GM12878 (cell line): ENCODE results near the gene HCAR3. TPM values are rescaled to one million over a fixed set of nuclear protein-coding genes. Genes with fewer than 3 reads are reported as not detected.

ENCODE experiments used
- ATAC-seq: fragments of 200-7000 bp; cut with Tn5 transposase; 3 replicates; pipeline ENCODE4 v1.9.1; 2020; ENCODE audit warnings: mild to moderate bottlenecking, moderate library complexity
- BruUV-seq: library from RNA; stranded (reverse); fragments of 400-500 nt; replicated peaks from 2 replicates; lab custom pipeline; 2021; lab: Mats Ljungman, UMichigan
- CTCF ChIA-PET: fragments of 300-600 bp; sonication (Branson Sonifier 250); formaldehyde crosslinking; extraction: SDS; loops from one replicate; lab custom pipeline; 2021; ENCODE audit warnings: inconsistent platforms; lab: Yijun Ruan, JAX
- POLR2A ChIA-PET: fragments of 350-600 bp; formaldehyde crosslinking; extraction: SDS; loops from one replicate; lab custom pipeline; 2021; ENCODE audit warnings: inconsistent platforms; lab: Charles Lee
- RAD21 ChIA-PET: fragments of 300-600 bp; sonication (Branson Sonifier 250); formaldehyde crosslinking; loops from one replicate; lab custom pipeline; 2023; ENCODE audit warnings: antibody characterized with exemption; ENCODE audit not compliant: unreplicated experiment; lab: Charles Lee
- SMC1A ChIA-PET: fragments of 300-600 bp; sonication (Branson Sonifier 250); formaldehyde crosslinking; loops from one replicate; lab custom pipeline; 2023; ENCODE audit not compliant: unreplicated experiment, uncharacterized antibody; lab: Charles Lee
- DNase-seq: peaks from one replicate; pipeline ENCODE4 v3.0.0-alpha.2; 2011; ENCODE audit warnings: low read depth, low spot score
- FAIRE-seq: peaks from 3 replicates; lab custom pipeline; 2011; peaks lifted over from hg19 to GRCh38; lab: Jason Lieb, UNC
- H2AFZ ChIP-seq: 2 replicates; pipeline ENCODE4 v1.6.0; 2011; ENCODE audit warnings: low read depth, low read length, control low read depth; ENCODE audit not compliant: control insufficient read depth
- H3K27ac ChIP-seq: 2 replicates; pipeline ENCODE4 v1.5.1; 2011; ENCODE audit warnings: control low read depth; ENCODE audit not compliant: control insufficient read depth, insufficient read depth
- H3K27me3 ChIP-seq, 2 experiments: replicated peaks in 1 of 2; 2 replicates each; pipeline versions ENCODE4 v1.6.0 to v1.6.1; 2011; ENCODE audit warnings: low read length in 1 of 2; ENCODE audit not compliant: control insufficient read depth in 2 of 2, insufficient read depth in 2 of 2
- H3K36me3 ChIP-seq, 2 experiments: 2 replicates each; pipeline ENCODE4 v1.5.1; 2011; ENCODE audit warnings: low read length in 1 of 2; ENCODE audit not compliant: control insufficient read depth in 2 of 2, insufficient read depth in 2 of 2
- H3K4me1 ChIP-seq: 2 replicates; pipeline ENCODE4 v1.6.1; 2011; ENCODE audit warnings: mild to moderate bottlenecking, low read length, moderate library complexity, mixed read lengths; ENCODE audit not compliant: control insufficient read depth, insufficient read depth
- H3K4me2 ChIP-seq: 2 replicates; pipeline ENCODE4 v1.6.0; 2011; ENCODE audit warnings: control low read depth; ENCODE audit not compliant: control insufficient read depth, insufficient read depth
- H3K4me3 ChIP-seq: fragments of 200-600 bp; sonication (generic); 2 replicates; pipeline ENCODE4 v1.5.1; 2016
- H3K79me2 ChIP-seq: 2 replicates; pipeline ENCODE4 v1.6.0; 2011; ENCODE audit warnings: low read length; ENCODE audit not compliant: control insufficient read depth, insufficient read depth
- H3K9ac ChIP-seq: 2 replicates; pipeline ENCODE4 v1.8.0; 2011; ENCODE audit warnings: low read length, control low read depth, mixed read lengths; ENCODE audit not compliant: control insufficient read depth, insufficient read depth
- H3K9me3 ChIP-seq: replicated peaks from 3 replicates; pipeline ENCODE4 v1.5.1; 2011; ENCODE audit warnings: mild to moderate bottlenecking, low read length; ENCODE audit not compliant: control insufficient read depth, insufficient read depth
- H4K20me1 ChIP-seq: 2 replicates; pipeline ENCODE4 v1.6.0; 2011; ENCODE audit not compliant: control insufficient read depth, insufficient read depth
- ESRRA ChIP-seq: IDR thresholded peaks from 2 replicates; pipeline ENCODE4 v1.6.1; 2012; ENCODE audit warnings: mild to moderate bottlenecking, low read length, improper control_type of control experiment
- MTA3 ChIP-seq: IDR thresholded peaks from 2 replicates; pipeline ENCODE4 v1.6.1; 2012; ENCODE audit warnings: low read length, inconsistent platforms, borderline replicate concordance
- SMC3 ChIP-seq: IDR thresholded peaks from 2 replicates; pipeline ENCODE4 v1.6.1; 2011; ENCODE audit warnings: low read length, improper control_type of control experiment, borderline replicate concordance
- WGBS: methylation state at CpG from one replicate; pipeline ENCODE4 v1.1.6; 2016; ENCODE audit warnings: low lambda C conversion rate; ENCODE audit not compliant: insufficient replicate concordance, insufficient coverage; ENCODE audit errors: missing lambda C conversion rate; 5-methylcytosine and 5-hydroxymethylcytosine counted together
- in situ Hi-C: fragments of 300-500 bp; cut with MboI; formaldehyde crosslinking; loops from 9 replicates; pipeline ENCODE4 v1.14.3; 2018; ENCODE audit warnings: mixed read lengths
- intact Hi-C: fragments of 100-400 bp; cut with micrococcal nuclease; formaldehyde crosslinking; loops from one replicate; pipeline ENCODE4 v1.14.2; 2022; ENCODE audit not compliant: unreplicated experiment
- polyA plus RNA-seq, 11 experiments: library from polyadenylated mRNA; depleted of rRNA in 4 of 11; unstranded in 6 of 11; stranded (reverse) in 5 of 11; fragments of >200 nt; fragmentation: Nextera tagmentation in 4 of 11; fragmentation: Illumina TruSeq in 1 of 11; extraction: Ambion mirVana in 4 of 11; extraction: Trizol in 1 of 11; gene quantifications; 1 replicate in 1 of 11; 2 replicates in 10 of 11; pipeline versions ENCODE4 v1.2.1 to v1.2.3, GENCODE V29; 2011 to 2016; ENCODE audit warnings: inconsistent platforms in 2 of 11, missing spikeins in 2 of 11, low read depth in 1 of 11
- small RNA-seq: library from RNA; depleted of rRNA; stranded (forward); fragments of <200 nt; gene quantifications from one replicate; pipeline ENCODE3, GENCODE V24; 2014
- total RNA-seq, 4 experiments: library from RNA; depleted of rRNA in 3 of 4; stranded (reverse); fragments of >200 nt in 3 of 4; fragmentation: Illumina TruSeq in 1 of 4; extraction: Trizol in 1 of 4; gene quantifications; 2 replicates each; pipeline versions ENCODE4 v1.2.1 to v1.2.3, GENCODE V29; 2013 to 2021

Gene HCAR3
- total and polyA plus RNA-seq, 10 of the 15 experiments (the other 5 are each of a cell fraction or from before 2014, with no cell fraction given) = 0.57 to 3.0 (median 2.2) TPM

GRCh38 chr12:122665349-122665748, 51.3 kb downstream of the HCAR3 start:
- no peaks in the 10 kb centered on the region for H3K9me3 ChIP-seq
- no peak overlapping the region for H3K9ac ChIP-seq
- H3K4me2 ChIP-seq = no peak overlapping the region
- TF ChIP-seq MTA3 (no peak), ESRRA (no peak), SMC3 (no peak)
- SMC1A ChIA-PET = interaction anchor here (0.6 to 1.6 kb wide), 5 partner anchors 12 to 83 kb away, joined by 3 to 4 read pairs (median 3); no protein-coding TSS in a partner anchor
- H3K4me1 ChIP-seq = no peaks in the 10 kb centered on the region
- CTCF ChIA-PET = no interaction called here
- 75% methylated on average over 8 of the region's 8 CpGs for WGBS
- H3K4me3 ChIP-seq = no peak overlapping the region
- no peak for DNase-seq
- H3K27ac ChIP-seq = no peak overlapping the region
- RAD21 ChIA-PET = no interaction called here
- H2AFZ ChIP-seq = no peak overlapping the region
- BruUV-seq = no TSS peak
- ATAC-seq = no peak
- no peaks in the 10 kb centered on the region for H4K20me1 ChIP-seq
- no peaks in the 10 kb centered on the region for H3K79me2 ChIP-seq
- no peaks in the 10 kb centered on the region for H3K27me3 ChIP-seq
- H3K36me3 ChIP-seq = no peaks in the 10 kb centered on the region
- POLR2A ChIA-PET = no interaction called here
- no peak for FAIRE-seq
- intact Hi-C loops (no loop called here), in situ Hi-C loops (no loop called here)

Small RNA genes lying within 50 kb of the gene (small RNA-seq; reads per million reads assigned to genes)
- not detected for gene AC026333.2

Other genes starting within 250 kb of the HCAR3 start
Only the 7 nearest of the 10 such genes appear.
- gene KNTC1, start 189.6 kb downstream of the HCAR3 start, total RNA-seq (2014; rRNA removed) = 91.4 and 102 TPM in 2 replicates
- 118 and 120 TPM in 2 replicates for gene KNTC1, start 189.6 kb downstream of the HCAR3 start, total RNA-seq (2014; rRNA removed; fragmentation: Illumina TruSeq; extraction: Trizol)
- 63.0 and 68.3 TPM in 2 replicates for gene KNTC1, start 189.6 kb downstream of the HCAR3 start, total RNA-seq (2021)
- gene KNTC1, start 189.6 kb downstream of the HCAR3 start, polyA plus RNA-seq (2011; rRNA removed) = 88.6 and 112 TPM in 2 replicates
- gene KNTC1, start 189.6 kb downstream of the HCAR3 start, polyA plus RNA-seq (2014; fragmentation: Illumina TruSeq; extraction: Trizol) = 84.2 and 111 TPM in 2 replicates
- gene KNTC1, start 189.6 kb downstream of the HCAR3 start, polyA plus RNA-seq (2014; fragmentation: Nextera tagmentation; extraction: Ambion mirVana) = 10 to 100 TPM; 37.2 to 38.3 TPM
- 80.2 and 95.0 TPM in 2 replicates for gene KNTC1, start 189.6 kb downstream of the HCAR3 start, polyA plus RNA-seq (2014; rRNA removed)
- gene KNTC1, start 189.6 kb downstream of the HCAR3 start, polyA plus RNA-seq (2016; fragmentation: Nextera tagmentation; extraction: Ambion mirVana) = 10 to 100 TPM; 52.9 to 64.8 TPM
- gene HCAR2, start 13.5 kb downstream of the HCAR3 start, total RNA-seq (2014; rRNA removed) = 0.22 and 0.34 TPM in 2 replicates
- gene HCAR2, start 13.5 kb downstream of the HCAR3 start, total RNA-seq (2014; rRNA removed; fragmentation: Illumina TruSeq; extraction: Trizol) = 0.22 and 0.37 TPM in 2 replicates
- 0.13 and 0.28 TPM in 2 replicates for gene HCAR2, start 13.5 kb downstream of the HCAR3 start, total RNA-seq (2021)
- 0.16 and 0.19 TPM in 2 replicates for gene HCAR2, start 13.5 kb downstream of the HCAR3 start, polyA plus RNA-seq (2011; rRNA removed)
- 0.25 and 0.93 TPM in 2 replicates for gene HCAR2, start 13.5 kb downstream of the HCAR3 start, polyA plus RNA-seq (2014; fragmentation: Illumina TruSeq; extraction: Trizol)
- gene HCAR2, start 13.5 kb downstream of the HCAR3 start, polyA plus RNA-seq (2014; fragmentation: Nextera tagmentation; extraction: Ambion mirVana) = under 1 TPM; 0.37 to 0.66 TPM
- gene HCAR2, start 13.5 kb downstream of the HCAR3 start, polyA plus RNA-seq (2014; rRNA removed) = 0.18 and 0.58 TPM in 2 replicates
- gene HCAR2, start 13.5 kb downstream of the HCAR3 start, polyA plus RNA-seq (2016; fragmentation: Nextera tagmentation; extraction: Ambion mirVana) = under 1 TPM; 0.43 to 0.48 TPM
- gene HCAR1, start 14.0 kb upstream of the HCAR3 start, total RNA-seq (2014; rRNA removed) = under 0.01 TPM in 1 of 2 replicates, not detected in the other
- gene HCAR1, start 14.0 kb upstream of the HCAR3 start, total RNA-seq (2014; rRNA removed; fragmentation: Illumina TruSeq; extraction: Trizol) = 0.04 and 0.05 TPM in 2 replicates
- 0.05 TPM in 2 replicates for gene HCAR1, start 14.0 kb upstream of the HCAR3 start, total RNA-seq (2021)
- gene HCAR1, start 14.0 kb upstream of the HCAR3 start, polyA plus RNA-seq (2011; rRNA removed) = not detected in 2 replicates
- gene HCAR1, start 14.0 kb upstream of the HCAR3 start, polyA plus RNA-seq (2014; fragmentation: Illumina TruSeq; extraction: Trizol) = 0.01 and 0.03 TPM in 2 replicates
- not detected for gene HCAR1, start 14.0 kb upstream of the HCAR3 start, polyA plus RNA-seq (2014; fragmentation: Nextera tagmentation; extraction: Ambion mirVana)
- gene HCAR1, start 14.0 kb upstream of the HCAR3 start, polyA plus RNA-seq (2014; rRNA removed) = 0.06 TPM in 1 of 2 replicates, not detected in the other
- not detected for gene HCAR1, start 14.0 kb upstream of the HCAR3 start, polyA plus RNA-seq (2016; fragmentation: Nextera tagmentation; extraction: Ambion mirVana)
- 46.7 and 51.8 TPM in 2 replicates for gene DENR, start 36.0 kb upstream of the HCAR3 start, total RNA-seq (2014; rRNA removed)
- 60.4 and 61.4 TPM in 2 replicates for gene DENR, start 36.0 kb upstream of the HCAR3 start, total RNA-seq (2014; rRNA removed; fragmentation: Illumina TruSeq; extraction: Trizol)
- 52.0 and 54.3 TPM in 2 replicates for gene DENR, start 36.0 kb upstream of the HCAR3 start, total RNA-seq (2021)
- 55.6 and 96.0 TPM in 2 replicates for gene DENR, start 36.0 kb upstream of the HCAR3 start, polyA plus RNA-seq (2011; rRNA removed)
- gene DENR, start 36.0 kb upstream of the HCAR3 start, polyA plus RNA-seq (2014; fragmentation: Illumina TruSeq; extraction: Trizol) = 67.8 and 74.6 TPM in 2 replicates
- gene DENR, start 36.0 kb upstream of the HCAR3 start, polyA plus RNA-seq (2014; fragmentation: Nextera tagmentation; extraction: Ambion mirVana) = 10 to 100 TPM; 29.4 to 44.5 TPM
- gene DENR, start 36.0 kb upstream of the HCAR3 start, polyA plus RNA-seq (2014; rRNA removed) = 50.9 and 61.1 TPM in 2 replicates
- 10 to 100 TPM; 94.2 to 97.7 TPM for gene DENR, start 36.0 kb upstream of the HCAR3 start, polyA plus RNA-seq (2016; fragmentation: Nextera tagmentation; extraction: Ambion mirVana)
- gene CCDC62, start 57.8 kb upstream of the HCAR3 start, total RNA-seq (2014; rRNA removed) = 0.28 and 0.33 TPM in 2 replicates
- gene CCDC62, start 57.8 kb upstream of the HCAR3 start, total RNA-seq (2014; rRNA removed; fragmentation: Illumina TruSeq; extraction: Trizol) = 0.41 and 0.54 TPM in 2 replicates
- 0.48 and 0.59 TPM in 2 replicates for gene CCDC62, start 57.8 kb upstream of the HCAR3 start, total RNA-seq (2021)
- 0.39 and 0.69 TPM in 2 replicates for gene CCDC62, start 57.8 kb upstream of the HCAR3 start, polyA plus RNA-seq (2011; rRNA removed)
- 0.29 and 0.54 TPM in 2 replicates for gene CCDC62, start 57.8 kb upstream of the HCAR3 start, polyA plus RNA-seq (2014; fragmentation: Illumina TruSeq; extraction: Trizol)
- under 1 TPM; 0.08 to 0.09 TPM for gene CCDC62, start 57.8 kb upstream of the HCAR3 start, polyA plus RNA-seq (2014; fragmentation: Nextera tagmentation; extraction: Ambion mirVana)
- gene CCDC62, start 57.8 kb upstream of the HCAR3 start, polyA plus RNA-seq (2014; rRNA removed) = 0.20 and 0.32 TPM in 2 replicates
- gene CCDC62, start 57.8 kb upstream of the HCAR3 start, polyA plus RNA-seq (2016; fragmentation: Nextera tagmentation; extraction: Ambion mirVana) = under 1 TPM; 0.16 to 0.25 TPM
- gene HIP1R, start 118.6 kb upstream of the HCAR3 start, total RNA-seq (2014; rRNA removed) = 23.3 and 27.7 TPM in 2 replicates
- 6.9 and 10.2 TPM in 2 replicates for gene HIP1R, start 118.6 kb upstream of the HCAR3 start, total RNA-seq (2014; rRNA removed; fragmentation: Illumina TruSeq; extraction: Trizol)
- 20.7 and 21.7 TPM in 2 replicates for gene HIP1R, start 118.6 kb upstream of the HCAR3 start, total RNA-seq (2021)
- gene HIP1R, start 118.6 kb upstream of the HCAR3 start, polyA plus RNA-seq (2011; rRNA removed) = 1.1 and 1.6 TPM in 2 replicates
- 3.4 and 10.4 TPM in 2 replicates for gene HIP1R, start 118.6 kb upstream of the HCAR3 start, polyA plus RNA-seq (2014; fragmentation: Illumina TruSeq; extraction: Trizol)
- gene HIP1R, start 118.6 kb upstream of the HCAR3 start, polyA plus RNA-seq (2014; fragmentation: Nextera tagmentation; extraction: Ambion mirVana) = under 1 TPM; 0.18 to 0.35 TPM
- gene HIP1R, start 118.6 kb upstream of the HCAR3 start, polyA plus RNA-seq (2014; rRNA removed) = 19.9 and 20.8 TPM in 2 replicates
- 10 to 100 TPM; 12.9 to 14.4 TPM for gene HIP1R, start 118.6 kb upstream of the HCAR3 start, polyA plus RNA-seq (2016; fragmentation: Nextera tagmentation; extraction: Ambion mirVana)
- gene VPS37B, start 179.3 kb upstream of the HCAR3 start, total RNA-seq (2014; rRNA removed) = 47.5 and 53.3 TPM in 2 replicates
- gene VPS37B, start 179.3 kb upstream of the HCAR3 start, total RNA-seq (2014; rRNA removed; fragmentation: Illumina TruSeq; extraction: Trizol) = 22.3 and 26.5 TPM in 2 replicates
- gene VPS37B, start 179.3 kb upstream of the HCAR3 start, total RNA-seq (2021) = 68.6 and 68.7 TPM in 2 replicates
- gene VPS37B, start 179.3 kb upstream of the HCAR3 start, polyA plus RNA-seq (2011; rRNA removed) = 11.7 and 13.0 TPM in 2 replicates
- 20.1 and 29.5 TPM in 2 replicates for gene VPS37B, start 179.3 kb upstream of the HCAR3 start, polyA plus RNA-seq (2014; fragmentation: Illumina TruSeq; extraction: Trizol)
- gene VPS37B, start 179.3 kb upstream of the HCAR3 start, polyA plus RNA-seq (2014; fragmentation: Nextera tagmentation; extraction: Ambion mirVana) = 1 to 10 TPM in 1 of 2 experiments, under 1 TPM in 1; 0.66 to 1.7 TPM
- gene VPS37B, start 179.3 kb upstream of the HCAR3 start, polyA plus RNA-seq (2014; rRNA removed) = 54.0 and 63.8 TPM in 2 replicates
- 10 to 100 TPM; 49.7 to 52.6 TPM for gene VPS37B, start 179.3 kb upstream of the HCAR3 start, polyA plus RNA-seq (2016; fragmentation: Nextera tagmentation; extraction: Ambion mirVana)